Raji (cell line): Measurements from ENCODE around the gene NUBP1.

ENCODE experiments used
- POLR2A ChIP-seq: IDR thresholded peaks from 2 replicates; pipeline ENCODE4 v1.6.1; 2011; ENCODE audit warnings: low read depth, low read length, control low read depth; ENCODE audit not compliant: insufficient read depth

The NUBP1 gene

DNA sequence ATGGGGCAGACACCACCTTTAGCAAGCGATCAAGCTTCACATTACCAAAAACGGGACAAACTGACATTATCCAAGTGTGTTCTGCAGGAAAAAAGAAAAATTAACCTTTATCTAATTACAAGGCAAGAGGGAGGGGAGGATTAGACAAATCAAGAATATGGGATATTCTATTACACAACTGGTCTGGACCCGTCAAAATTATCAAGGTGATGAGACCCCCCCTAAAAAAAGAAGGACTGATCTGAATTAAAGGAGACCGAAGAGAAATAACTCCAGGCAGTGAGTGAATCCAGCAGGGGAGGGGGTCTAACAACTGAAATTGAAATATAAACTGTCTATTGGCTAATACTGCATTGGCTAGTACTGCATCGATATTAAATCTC, 424 bp upstream of the NUBP1 start:
- no peak for TF ChIP-seq POLR2A

DNA sequence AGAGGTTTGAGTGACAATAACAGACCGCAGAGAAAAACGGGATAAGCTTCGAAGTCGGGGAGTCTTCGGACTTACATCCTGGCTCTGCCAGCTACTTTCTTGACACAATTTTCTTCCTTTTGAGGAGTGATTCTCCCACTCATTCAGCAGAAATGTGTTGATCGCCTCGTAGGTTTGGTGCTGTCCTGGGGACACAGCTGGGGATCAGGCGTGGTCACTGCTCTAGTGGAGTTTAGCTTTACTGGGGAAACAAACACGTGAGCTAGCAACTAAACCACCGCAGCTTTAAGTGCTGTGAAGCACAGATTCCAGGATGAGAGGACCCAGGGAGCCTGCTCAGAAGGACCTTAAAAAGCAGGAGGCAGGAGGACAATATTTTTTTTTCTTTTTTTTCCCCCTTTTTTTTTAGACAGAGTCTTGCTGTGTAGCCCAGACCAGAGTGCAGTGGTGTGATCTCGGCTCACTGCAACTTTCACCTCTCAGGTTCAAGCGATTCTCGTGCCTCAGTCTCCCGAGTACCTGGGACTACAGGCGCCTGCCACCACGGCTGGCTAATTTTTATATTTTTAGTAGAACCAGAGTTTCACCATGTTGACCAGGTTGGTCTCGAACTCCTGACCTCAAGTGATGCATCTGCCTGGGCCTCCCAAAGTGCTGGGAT, 858 bp downstream of the NUBP1 start:
- TF ChIP-seq POLR2A: no peak

DNA sequence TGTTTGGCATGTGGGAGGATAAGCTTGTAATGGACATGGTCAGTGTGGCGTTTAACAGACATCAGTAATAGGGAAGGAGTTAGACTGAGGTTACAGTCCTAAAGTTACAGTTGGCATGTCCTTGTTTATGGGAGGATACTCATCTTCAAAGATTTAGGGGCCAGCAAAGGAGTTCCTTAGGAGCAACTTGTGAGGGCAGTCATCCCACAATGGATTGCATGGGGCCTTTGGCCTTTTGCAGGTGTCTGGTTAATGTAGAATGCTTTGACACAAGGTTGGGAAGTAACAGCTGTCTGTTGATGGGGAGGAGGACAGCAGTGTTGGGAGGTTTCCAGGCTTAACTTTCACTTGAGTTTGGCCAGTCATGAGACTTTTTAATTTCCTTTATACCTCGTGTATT, 2.2 kb downstream of the NUBP1 start:
- no peak for TF ChIP-seq POLR2A

DNA sequence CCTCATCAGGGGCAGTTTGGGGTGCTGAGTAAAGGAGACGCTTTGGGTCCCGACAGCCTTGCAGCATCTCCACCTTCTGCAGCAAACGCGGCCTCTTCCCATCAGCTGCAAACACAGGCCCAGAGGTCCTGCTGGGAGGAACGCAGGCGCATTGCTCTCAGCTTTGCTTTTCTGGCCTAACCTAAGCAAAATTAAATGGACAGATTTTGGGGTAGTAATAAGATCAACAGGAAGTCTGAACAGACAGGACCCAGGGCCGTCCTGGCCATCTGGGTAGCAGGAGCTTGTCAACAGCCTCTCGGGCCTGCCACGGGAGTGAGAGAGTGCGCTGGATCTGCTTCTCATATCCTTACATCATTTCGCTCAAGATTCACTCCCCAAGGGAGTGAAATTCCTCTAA, 7.2 kb downstream of the NUBP1 start:
- TF ChIP-seq POLR2A: no peak

DNA sequence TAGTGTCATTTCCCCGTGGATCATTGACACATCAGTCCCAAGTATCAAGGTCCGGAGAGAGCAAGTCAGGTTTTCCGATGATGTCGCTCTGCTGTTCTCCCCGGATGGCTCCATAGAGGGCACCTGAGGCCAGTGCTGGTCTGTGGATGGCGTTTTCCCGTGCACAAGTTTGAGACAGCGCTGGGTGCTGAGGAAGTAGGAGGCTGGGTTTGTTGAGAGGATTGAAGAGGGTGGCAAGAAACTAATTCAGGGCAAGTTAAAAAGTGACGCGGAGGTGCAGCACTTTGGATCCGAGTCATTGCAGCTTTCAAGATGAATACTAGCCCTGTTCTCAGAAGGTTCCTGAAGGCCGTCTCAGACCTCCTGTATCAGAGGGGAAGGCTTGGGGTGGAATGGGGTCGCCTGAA, 7.7 kb downstream of the NUBP1 start:
- TF ChIP-seq POLR2A: no peak

DNA sequence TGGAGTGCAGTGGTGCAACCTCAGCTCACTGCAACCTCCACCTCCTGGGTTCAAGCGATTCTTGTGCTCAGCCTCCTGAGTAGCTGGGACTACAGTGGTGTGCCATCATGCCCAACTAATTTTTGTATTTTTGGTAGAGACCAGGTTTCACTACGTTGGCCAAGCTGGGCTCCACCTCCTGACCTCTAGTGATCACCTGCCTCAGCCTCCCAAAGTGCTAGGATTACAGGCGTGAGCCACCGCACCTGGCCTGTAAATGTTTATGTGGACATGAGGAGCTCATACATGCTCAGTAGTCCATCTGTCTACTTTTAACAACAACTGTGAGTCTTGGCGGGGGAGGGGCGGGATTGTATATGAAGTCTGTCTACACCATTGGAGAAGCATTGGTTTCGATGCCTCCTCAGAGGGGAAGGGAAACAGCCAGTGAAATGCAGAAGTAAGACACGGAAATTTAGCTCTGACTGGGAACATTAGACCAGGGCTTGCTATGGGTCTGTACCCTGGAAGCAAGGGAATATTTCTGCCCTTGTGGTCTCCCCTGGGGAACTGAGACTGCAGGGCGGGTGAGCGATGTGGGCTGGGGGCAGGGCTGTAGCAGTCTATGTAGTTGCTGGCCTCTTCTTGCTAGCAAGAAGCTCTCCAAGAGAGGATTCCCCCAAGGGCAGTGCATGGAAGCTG, 9.3 kb downstream of the NUBP1 start:
- no peak for TF ChIP-seq POLR2A

- no peak for TF ChIP-seq POLR2A
These were observed 10.0 kb downstream of the NUBP1 start for GRCh38 chr16:10753670-10754069.

DNA sequence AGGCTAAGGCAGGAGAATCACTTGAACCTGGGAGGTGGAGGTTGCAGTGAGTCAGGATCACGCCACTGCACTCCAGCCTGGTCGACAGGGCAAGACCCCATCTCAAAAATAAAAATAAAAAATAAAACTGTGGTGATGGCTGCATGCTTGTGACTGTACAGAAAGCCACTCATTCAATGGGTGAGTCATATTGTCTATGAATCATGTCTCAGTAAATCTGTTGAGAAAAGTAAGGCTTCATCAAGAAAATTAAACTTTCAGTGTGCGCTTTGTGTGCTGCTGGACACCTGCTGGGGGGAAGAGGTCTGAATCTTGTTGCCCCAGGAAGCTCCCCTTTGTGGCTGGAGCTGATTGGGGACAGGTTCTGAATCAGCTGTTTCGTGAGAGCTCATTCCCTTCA, 11.3 kb downstream of the NUBP1 start:
- TF ChIP-seq POLR2A: no peak

DNA sequence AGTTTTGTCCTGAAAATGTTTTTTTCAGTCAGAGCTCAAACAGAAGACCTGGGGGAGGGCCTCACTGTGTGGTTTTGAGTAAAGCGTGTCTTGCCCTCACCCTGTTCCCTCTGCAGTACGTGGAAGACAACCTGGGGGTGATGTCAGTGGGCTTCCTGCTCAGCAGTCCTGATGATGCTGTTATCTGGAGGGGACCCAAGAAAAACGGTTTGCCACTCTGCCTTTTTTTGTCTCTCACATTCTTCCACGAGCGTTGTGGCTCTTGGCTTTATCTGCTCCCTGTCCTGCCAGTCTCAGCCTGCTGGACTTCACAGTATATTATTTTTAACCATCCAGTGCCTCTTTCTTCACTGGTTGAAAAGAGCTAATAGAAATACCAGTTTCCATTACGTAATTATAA, 12.9 kb downstream of the NUBP1 start:
- TF ChIP-seq POLR2A: no peak

GRCh38 chr16:10760858-10761257, 17.2 kb downstream of the NUBP1 start:
- TF ChIP-seq POLR2A: no peak

GRCh38 chr16:10761373-10761772, 17.7 kb downstream of the NUBP1 start:
- no peak for TF ChIP-seq POLR2A

DNA sequence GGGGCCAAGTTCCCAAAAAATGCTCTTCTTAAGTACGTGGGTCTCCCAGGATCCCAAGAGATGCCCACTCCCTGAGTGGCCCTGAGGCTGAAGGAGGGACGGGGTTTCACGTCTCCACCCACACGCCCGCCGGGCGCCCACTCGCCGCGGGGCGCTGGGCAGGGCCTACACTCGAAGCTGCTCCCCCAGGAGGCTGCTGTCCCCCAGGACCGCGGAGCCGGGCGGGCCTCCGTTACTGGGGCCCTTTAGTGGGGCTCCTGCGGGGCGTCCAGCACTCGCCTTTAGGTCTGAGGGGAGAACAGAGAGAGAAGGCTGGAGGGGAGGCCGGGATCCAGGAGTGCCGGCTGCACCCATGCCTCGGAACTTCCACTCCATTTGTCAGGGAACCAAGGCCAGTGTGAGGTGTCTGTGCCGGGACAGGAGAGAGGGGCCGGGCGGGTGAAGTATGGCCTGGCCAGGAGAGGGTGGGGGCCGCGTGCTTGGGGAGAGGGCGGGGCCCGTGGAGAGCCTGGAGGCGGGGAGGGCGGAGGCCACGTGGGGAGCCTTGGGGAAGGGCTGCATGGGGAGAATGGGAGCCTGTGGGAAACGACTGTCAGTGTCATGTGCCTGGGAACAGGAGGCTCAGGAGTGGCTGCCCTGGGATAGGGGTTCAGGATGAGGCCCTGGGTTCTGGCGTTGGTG, 18.8 kb downstream of the NUBP1 start:
- no peak for TF ChIP-seq POLR2A

DNA sequence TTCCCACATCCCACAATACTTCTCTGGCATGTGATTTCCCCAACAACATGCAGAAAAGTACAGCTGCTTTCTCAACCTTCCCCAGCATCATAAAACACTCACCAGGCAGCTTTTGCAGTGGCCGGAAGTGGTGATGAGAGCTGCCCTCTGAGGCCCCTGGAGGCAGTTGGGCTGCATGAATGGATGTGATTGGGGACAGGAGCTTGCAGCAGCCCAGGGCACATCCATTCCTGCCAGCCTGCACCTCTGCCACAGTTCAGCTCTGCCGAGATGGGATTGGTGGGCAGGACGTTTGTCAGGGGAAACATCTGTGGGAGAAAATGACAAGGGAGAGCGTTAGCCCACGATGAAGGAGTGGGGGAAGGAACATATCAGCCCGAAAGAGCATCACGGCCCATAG, 19.8 kb downstream of the NUBP1 start:
- no peak for TF ChIP-seq POLR2A

DNA sequence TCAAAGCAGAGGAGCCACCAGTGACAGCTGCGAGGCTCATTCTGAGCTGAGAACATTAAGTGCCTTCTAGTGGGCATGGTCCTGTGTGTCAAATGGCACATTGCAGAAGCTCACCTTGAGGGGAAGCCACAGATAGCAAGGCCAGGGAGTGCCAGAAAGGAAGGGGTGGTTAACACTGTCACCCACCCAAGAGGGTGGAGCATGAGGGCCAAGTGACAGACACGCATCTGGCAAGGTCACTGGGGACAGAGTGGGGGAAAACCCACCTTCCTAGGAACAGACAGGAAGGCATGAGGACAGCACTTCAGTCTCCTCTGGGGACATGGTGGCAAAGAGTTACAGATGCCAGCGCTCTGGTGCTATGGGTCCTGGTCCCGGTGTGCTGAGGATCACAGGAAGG, 22.1 kb downstream of the NUBP1 start:
- no peak for TF ChIP-seq POLR2A

DNA sequence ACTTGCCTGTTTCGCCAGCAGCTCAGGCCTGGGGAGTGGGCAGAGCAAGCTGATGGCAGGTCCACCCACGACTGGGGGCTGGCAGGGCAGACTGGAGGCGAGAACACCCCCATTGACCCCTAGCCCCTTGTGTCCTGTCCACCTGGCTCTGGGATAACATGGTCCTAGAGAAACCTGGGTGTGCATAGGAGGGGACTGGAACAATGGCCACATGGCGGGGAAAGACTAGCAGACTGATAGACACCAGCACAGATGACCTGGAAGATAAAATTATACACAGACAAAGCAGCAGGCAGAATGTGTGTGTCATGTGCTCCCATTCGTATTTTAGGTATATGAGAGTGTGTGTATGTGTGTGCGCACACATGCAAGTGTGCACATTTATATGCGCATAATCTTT, 23.5 kb downstream of the NUBP1 start:
- TF ChIP-seq POLR2A: no peak

DNA sequence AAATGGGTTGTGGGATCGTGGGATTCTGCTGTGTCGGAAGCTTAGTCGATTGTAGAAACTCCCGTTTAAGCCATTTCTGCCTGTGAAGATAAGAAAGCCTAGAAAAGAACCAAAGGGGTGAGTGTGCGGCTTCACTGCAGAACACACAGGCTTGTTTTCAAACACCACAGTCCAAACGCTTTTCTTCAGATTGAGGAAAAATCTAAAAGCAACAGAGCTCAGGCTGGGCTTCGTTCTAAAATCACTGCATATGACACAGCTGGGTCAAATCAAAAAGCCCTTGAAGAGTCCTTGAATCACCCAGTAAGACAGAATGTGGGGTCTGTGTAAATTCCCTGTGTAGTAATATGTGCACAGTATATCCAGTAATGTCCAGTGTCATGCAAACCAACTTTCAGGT, 25.7 kb downstream of the NUBP1 start:
- no peak for TF ChIP-seq POLR2A

- TF ChIP-seq POLR2A: no peak
These were observed 27.3 kb downstream of the NUBP1 start for GRCh38 chr16:10770907-10771306.

DNA sequence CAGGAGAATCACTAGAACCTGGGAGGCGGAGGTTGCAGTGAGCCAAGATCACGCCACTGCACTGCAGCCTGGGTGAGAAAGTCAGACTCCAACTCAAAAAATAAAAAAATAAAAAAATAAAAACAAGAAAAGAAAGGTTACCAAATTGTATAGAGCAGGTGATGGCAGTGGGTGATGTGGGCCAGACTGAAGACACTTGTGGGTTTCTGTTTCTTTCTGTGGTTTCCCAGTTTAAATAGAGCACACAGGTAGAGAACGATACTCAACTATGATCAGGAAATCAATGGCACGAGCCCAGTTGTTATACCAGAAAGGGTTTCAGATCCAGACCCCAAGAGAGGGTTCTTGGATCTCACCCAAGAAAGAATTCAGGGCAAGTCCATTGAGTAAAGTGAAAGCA, 32.6 kb downstream of the NUBP1 start:
- TF ChIP-seq POLR2A: no peak
